Breast epithelium (tissue), 4 donors: Measurements from ENCODE around the gene SIGLEC7. TPM values are rescaled to one million over a fixed set of nuclear protein-coding genes. Genes with fewer than 3 reads are reported as not detected.

Experiments used
- DNase-seq, 2 donors: peaks; one replicate each; pipeline ENCODE4 v3.0.0-alpha.2; 2019; ENCODE audit warnings: low spot score in 2 of 2
- H3K27ac ChIP-seq, 2 donors: fragments of 200-600 bp; sonication (generic) in 1 of 2; one replicate each; pipeline ENCODE4 v1.5.1; 2016 to 2019; ENCODE audit warnings: mild to moderate bottlenecking in 1 of 2
- H3K27me3 ChIP-seq, 2 donors: fragments of 200-600 bp; sonication (generic) in 1 of 2; one replicate each; pipeline versions ENCODE4 v1.5.1 to v1.6.0; 2017 to 2019; ENCODE audit warnings: control low read depth in 1 of 2, mild to moderate bottlenecking in 1 of 2
- H3K36me3 ChIP-seq: fragments of 200-600 bp; one replicate; pipeline ENCODE4 v1.5.1; 2019
- H3K4me1 ChIP-seq, 2 donors: fragments of 200-600 bp; sonication (generic); one replicate each; pipeline ENCODE4 v1.5.1; 2016 to 2019; ENCODE audit warnings: control low read depth in 1 of 2
- H3K4me3 ChIP-seq, 3 donors: fragments of 200-600 bp; sonication (generic); 1 replicate in 2 of 3; 2 replicates in 1 of 3; pipeline ENCODE4 v1.5.1; 2016 to 2019; ENCODE audit warnings: mild to moderate bottlenecking in 3 of 3, moderate library complexity in 2 of 3
- H3K9me3 ChIP-seq, 2 donors: fragments of 200-600 bp; sonication (generic) in 1 of 2; one replicate each; pipeline ENCODE4 v1.5.1; 2016 to 2019; ENCODE audit warnings: control low read depth in 1 of 2
- CTCF ChIP-seq, 3 donors: fragments of 450-650 bp; IDR thresholded peaks; one replicate each; pipeline ENCODE4 v1.5.1; 2016 to 2017; ENCODE audit warnings: antibody characterized with exemption in 3 of 3, mild to moderate bottlenecking in 3 of 3, moderate library complexity in 3 of 3
- POLR2A ChIP-seq: fragments of 450-650 bp; IDR thresholded peaks from one replicate; pipeline ENCODE4 v1.6.1; 2016; ENCODE audit warnings: antibody characterized with exemption, mild to moderate bottlenecking, moderate library complexity
- POLR2AphosphoS5 ChIP-seq, 3 donors: sonication (generic); formaldehyde crosslinking; IDR thresholded peaks; one replicate each; pipeline ENCODE4 v1.6.1; 2017; ENCODE audit warnings: antibody characterized with exemption in 3 of 3
- intact Hi-C: fragments of 100-400 bp; cut with DNase I; formaldehyde crosslinking; loops from one replicate; pipeline ENCODE4 v1.15.1; 2023; ENCODE audit warnings: low total_unique reads
- total RNA-seq, 3 donors: library from RNA; depleted of rRNA; stranded (reverse); fragments of >200 nt; gene quantifications; one replicate each; pipeline ENCODE4 v1.1.0, GENCODE V29; 2016

The SIGLEC7 gene
- total RNA-seq, 3 donors from 2014 or later, result 0.98 to 3.2 (median 1.8) TPM

GRCh38 chr19:51159656-51160055 is 17.6 kb downstream of the SIGLEC7 start:
- DNase-seq, result no peak
- Histone ChIP-seq H3K36me3 (no peaks in the 10 kb centered on the region), H3K4me3 (no peak overlapping the region), H3K27me3 (peaks cover 0 to 15% of the 10 kb centered on the region in 2 donors), H3K4me1 (no peaks in the 10 kb centered on the region), H3K9me3 (no peaks in the 10 kb centered on the region), H3K27ac (no peak overlapping the region)
- intact Hi-C loops, result no loop called here
- TF ChIP-seq CTCF (IDR thresholded peaks at IDR 0.05) (no peak), POLR2A (no peak), POLR2AphosphoS5 (IDR thresholded peaks at IDR 0.05) (no peak)

DNA sequence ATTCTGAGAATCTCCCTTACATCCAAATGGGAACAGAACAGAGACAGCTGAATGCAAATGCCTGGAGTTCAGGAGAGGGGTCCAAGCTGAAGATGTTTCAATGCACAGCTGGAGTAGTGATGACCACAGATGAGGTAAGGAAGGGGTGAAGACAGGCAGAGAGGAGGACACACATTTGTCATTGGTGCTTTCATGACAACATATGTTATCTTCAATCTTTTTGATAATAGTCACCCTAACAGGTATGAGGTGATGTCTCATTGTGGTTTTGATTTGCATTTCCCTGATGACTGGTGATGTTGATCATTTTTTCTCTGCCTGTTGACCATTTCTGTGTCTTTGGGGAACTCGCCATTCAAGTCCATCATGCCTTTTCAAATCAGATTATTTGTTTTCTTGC is 19.2 kb downstream of the SIGLEC7 start:
- intact Hi-C loops, result no loop called here
- no peaks in the 10 kb centered on the region for H3K9me3 ChIP-seq

GRCh38 chr19:51161867-51162496 is 19.9 kb downstream of the SIGLEC7 start:
- Histone ChIP-seq H3K27ac (no peak overlapping the region), H3K4me3 (no peak overlapping the region), H3K36me3 (no peaks in the 10 kb centered on the region), H3K9me3 (no peaks in the 10 kb centered on the region), H3K27me3 (peaks cover 0 to 6% of the 10 kb centered on the region in 2 donors), H3K4me1 (no peaks in the 10 kb centered on the region)
- no peak for TF ChIP-seq POLR2AphosphoS5 (IDR thresholded peaks at IDR 0.05)
- no peak for TF ChIP-seq CTCF (IDR thresholded peaks at IDR 0.05)
- TF ChIP-seq POLR2A, result no peak
- no peak for DNase-seq
- intact Hi-C loops, result no loop called here

More for the DNA sequence above, 19.2 kb downstream of the SIGLEC7 start:
- Histone ChIP-seq H3K4me3 (no peak overlapping the region), H3K4me1 (no peaks in the 10 kb centered on the region), H3K36me3 (no peaks in the 10 kb centered on the region), H3K27me3 (peaks cover 0 to 6% of the 10 kb centered on the region in 2 donors), H3K27ac (no peak overlapping the region)
- no peak for TF ChIP-seq POLR2AphosphoS5 (IDR thresholded peaks at IDR 0.05)
- no peak for TF ChIP-seq POLR2A
- TF ChIP-seq CTCF (IDR thresholded peaks at IDR 0.05), result no peak
- DNase-seq, result no peak

GRCh38 chr19:51163257-51163656 is 21.2 kb downstream of the SIGLEC7 start:
- intact Hi-C loops, result no loop called here
- H3K4me3 ChIP-seq, result no peak overlapping the region
- H3K27me3 ChIP-seq, result peaks cover 0 to 5% of the 10 kb centered on the region in 2 donors
- no peaks in the 10 kb centered on the region for H3K4me1 ChIP-seq
- no peaks in the 10 kb centered on the region for H3K36me3 ChIP-seq
- TF ChIP-seq CTCF (IDR thresholded peaks at IDR 0.05), result no peak
- TF ChIP-seq POLR2A, result no peak
- TF ChIP-seq POLR2AphosphoS5 (IDR thresholded peaks at IDR 0.05), result no peak
- no peak overlapping the region for H3K27ac ChIP-seq
- DNase-seq, result peak in 1 of 2 donors; percentile 39
- no peaks in the 10 kb centered on the region for H3K9me3 ChIP-seq

- Histone ChIP-seq H3K27me3 (peaks cover 0 to 9% of the 10 kb centered on the region in 2 donors), H3K36me3 (no peaks in the 10 kb centered on the region), H3K4me1 (no peaks in the 10 kb centered on the region), H3K27ac (no peak overlapping the region), H3K4me3 (no peak overlapping the region), H3K9me3 (no peaks in the 10 kb centered on the region)
- TF ChIP-seq POLR2A (no peak), CTCF (IDR thresholded peaks at IDR 0.05) (no peak), POLR2AphosphoS5 (IDR thresholded peaks at IDR 0.05) (no peak)
- no peak for DNase-seq
- intact Hi-C loops, result no loop called here
These were observed 22.1 kb downstream of the SIGLEC7 start for GRCh38 chr19:51164215-51164614.
